Activated CD8-positive, alpha-beta memory T cell treated with anti-CD3 and anti-CD28 coated beads, Interleukin-2, amount 50 U/mL, for 1 hour (primary cell): Measurements from ENCODE around the gene ADARB1.
A peak's percentile ranks its signal among the peaks of the same experiment; 100 is the strongest.
"Not testable (repeated sequence)": the region's sequence is repeated elsewhere in the genome, so short reads cannot be mapped to it uniquely, and the experiment has no call there.

Experiments used
- DNase-seq: peaks from one replicate; pipeline ENCODE4 v3.0.0-alpha.2; 2020; ENCODE audit errors: extremely low read depth

Gene ADARB1

GRCh38 chr21:45134279-45135076 is 60.1 kb downstream of the ADARB1 start:
- no peak for DNase-seq

GRCh38 chr21:45135122-45135521 is 60.7 kb downstream of the ADARB1 start:
- DNase-seq, result no peak

GRCh38 chr21:45135868-45136267 is 61.5 kb downstream of the ADARB1 start:
- DNase-seq, result no peak

GRCh38 chr21:45136500-45136899 is 62.1 kb downstream of the ADARB1 start:
- no peak for DNase-seq

DNA sequence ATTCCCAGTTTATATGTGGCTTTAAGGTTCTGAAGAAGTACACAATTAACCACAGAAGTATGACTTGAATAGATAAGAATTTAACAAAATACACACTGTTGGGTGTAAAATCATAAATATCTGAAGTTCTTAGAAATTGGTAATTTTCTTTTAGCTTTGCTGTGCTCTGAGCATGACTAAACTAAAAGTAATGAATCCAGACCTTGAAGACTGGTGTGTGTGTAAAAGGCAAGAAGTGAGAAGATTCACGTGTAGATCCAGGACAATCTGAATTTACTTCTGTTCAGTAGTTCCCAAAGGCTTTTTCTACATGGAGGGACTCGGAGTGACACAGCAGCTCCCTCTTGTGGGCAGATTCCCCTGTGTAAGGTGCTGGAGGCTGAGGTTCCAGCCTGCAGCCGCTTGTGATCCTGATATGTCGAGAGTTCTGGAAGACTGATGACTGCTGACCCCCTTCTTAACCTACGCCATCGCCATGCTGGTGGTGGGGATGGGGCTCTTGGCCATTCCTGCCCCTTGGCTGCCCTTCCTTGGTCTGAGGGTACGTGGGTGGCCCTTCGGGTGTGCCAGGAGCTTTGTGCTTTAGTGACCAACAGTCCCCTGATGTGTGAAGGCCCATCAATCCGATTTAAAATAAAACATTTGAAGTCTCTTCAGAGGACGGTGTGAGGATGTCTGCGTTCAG is 62.7 kb downstream of the ADARB1 start:
- DNase-seq, result no peak

GRCh38 chr21:45137612-45137937 is 63.2 kb downstream of the ADARB1 start:
- no peak for DNase-seq

- DNase-seq, result peak; percentile 43
Measured at GRCh38 chr21:45138199-45139002, 64.0 kb downstream of the ADARB1 start.

DNA sequence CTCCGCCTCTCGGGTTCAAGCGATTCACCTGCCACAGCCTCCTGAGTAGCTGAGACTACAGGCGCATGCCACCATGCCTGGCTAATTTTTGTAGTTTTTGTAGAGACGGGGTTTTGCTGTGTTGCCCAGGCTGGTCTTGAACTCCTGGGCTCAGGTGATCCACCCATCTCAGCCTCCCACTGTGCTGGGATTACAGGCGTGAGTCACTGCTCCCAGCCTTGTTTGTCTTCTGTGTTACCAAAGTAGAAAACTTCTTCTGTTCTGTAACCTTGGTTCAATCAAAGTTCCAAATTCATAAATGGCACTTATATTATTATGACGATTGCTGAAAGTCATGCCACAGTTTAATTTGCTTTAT is 64.6 kb downstream of the ADARB1 start:
- not testable (repeated sequence) for DNase-seq

DNA sequence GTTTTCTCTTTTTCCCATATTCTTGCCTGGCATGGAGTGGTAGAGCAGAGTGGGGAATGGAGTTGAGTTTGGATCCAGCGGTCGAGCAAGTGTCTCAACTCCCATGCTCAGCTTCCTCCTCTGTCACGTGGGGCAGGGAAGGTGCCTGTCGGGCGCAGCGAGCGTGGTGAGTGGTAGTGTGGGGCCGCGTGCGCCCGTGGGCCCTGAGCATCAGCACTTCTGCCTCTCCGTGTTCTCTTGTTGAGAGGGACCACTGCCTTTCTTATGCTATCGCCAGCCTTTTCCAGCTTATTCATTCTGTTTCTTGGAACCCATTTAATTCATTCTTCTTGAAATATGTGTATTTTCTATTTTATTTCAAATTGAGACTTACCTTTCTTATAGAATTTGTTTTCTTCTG is 65.1 kb downstream of the ADARB1 start:
- no peak for DNase-seq

- no peak for DNase-seq
Measured at GRCh38 chr21:45140346-45140940, 66.1 kb downstream of the ADARB1 start.

DNA sequence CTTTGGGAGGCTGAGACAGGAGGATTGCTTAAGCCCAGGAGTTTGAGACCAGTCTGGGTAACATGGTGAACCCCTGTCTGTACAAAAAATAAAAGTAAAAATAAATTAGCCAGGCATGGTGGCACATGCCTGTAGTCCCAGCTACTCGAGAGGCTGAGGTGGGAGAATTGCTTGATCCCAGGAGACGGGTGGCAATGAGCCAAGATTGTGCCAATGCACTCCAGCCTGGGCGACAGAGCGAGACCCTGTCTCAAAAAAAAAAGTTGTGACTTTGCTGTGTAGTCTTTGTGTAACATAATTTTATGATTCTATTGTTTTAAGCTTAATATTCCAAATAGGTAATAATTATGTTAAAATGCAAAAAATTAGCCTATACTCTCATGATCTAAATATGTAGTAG is 66.6 kb downstream of the ADARB1 start:
- DNase-seq, result not testable (repeated sequence)

DNA sequence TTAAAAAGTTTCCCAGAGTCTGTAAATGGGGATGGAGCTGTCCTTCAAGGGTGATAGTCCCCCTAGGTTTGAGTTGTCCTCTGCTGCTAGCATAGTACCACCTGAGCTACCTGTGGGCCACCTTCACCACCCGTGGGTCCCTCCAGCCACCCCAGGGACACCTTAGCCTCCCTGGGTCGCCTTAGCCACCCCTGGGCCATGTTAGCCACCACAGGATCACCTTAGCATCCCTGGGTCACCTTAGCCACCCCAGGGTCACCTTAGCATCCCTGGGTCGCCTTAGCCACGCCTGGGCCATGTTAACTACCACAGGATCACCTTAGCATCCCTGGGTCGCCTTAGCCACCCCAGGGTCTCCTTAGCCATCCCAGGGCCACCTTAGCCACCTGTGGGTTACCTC is 67.1 kb downstream of the ADARB1 start:
- DNase-seq, result no peak

DNA sequence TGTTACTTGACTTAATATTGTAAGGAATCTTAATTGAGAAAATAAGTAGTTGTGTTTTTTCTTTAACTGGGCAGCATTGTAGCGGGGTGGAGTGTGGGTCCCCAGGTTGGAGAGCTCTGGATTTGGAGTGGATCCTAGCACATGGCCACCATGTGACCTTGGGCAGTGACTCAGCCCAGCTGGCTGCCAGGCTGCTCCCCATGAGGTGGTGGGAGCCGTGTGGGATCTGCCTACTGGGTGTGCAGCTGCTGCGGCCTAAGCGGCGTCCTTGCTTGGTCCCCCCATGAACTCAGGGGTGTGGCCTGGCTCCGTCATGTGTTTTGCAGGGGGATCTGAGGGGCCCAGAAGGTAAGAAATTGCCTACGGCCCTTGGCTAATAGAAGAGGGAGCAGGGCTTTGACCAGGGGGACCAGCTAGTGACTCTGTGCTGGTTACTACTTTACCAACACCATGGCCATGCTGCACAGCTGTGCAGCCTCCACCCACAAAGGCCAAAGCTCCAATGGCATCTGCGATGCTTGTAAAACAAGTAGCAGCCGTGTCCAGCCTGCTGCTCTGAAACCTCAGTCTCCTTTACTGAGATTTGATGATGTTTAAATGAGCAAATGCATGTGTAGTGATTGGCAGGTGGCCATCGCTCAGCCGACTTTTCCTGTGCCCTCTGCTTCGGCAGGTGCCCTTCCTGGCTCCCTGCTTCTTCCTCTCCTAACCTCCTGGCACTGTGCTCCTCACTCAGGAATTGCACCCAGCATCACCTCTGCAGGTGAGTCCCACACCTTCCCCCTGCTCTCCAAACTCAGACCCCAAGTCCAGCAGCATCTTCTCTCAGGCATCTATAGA is 68.3 kb downstream of the ADARB1 start:
- DNase-seq, result no peak

- no peak for DNase-seq
Measured at GRCh38 chr21:45143855-45144254, 69.5 kb downstream of the ADARB1 start.

DNA sequence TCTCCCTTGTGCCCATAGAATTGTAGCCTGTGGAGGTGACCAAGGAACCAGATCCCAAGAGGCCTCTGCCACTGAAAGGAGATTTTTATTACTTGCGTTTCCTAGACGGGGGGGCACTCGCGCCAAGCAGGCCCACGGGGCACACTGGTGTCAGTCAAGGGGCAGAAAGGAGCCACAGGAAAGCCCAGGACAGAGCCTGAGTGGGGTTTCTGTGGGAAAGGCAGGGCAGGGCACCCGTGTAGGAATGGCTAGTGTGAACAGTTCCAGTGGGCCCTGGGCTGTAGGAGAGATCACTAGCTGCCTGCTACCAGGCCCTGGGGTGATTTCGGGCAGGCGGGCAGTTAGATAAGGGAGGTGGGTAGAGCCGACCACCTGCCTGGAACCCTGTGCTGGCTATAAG is 70.8 kb downstream of the ADARB1 start:
- DNase-seq, result no peak

- DNase-seq, result not testable (repeated sequence)
Measured at GRCh38 chr21:45145846-45146245, 71.5 kb downstream of the ADARB1 start.

DNA sequence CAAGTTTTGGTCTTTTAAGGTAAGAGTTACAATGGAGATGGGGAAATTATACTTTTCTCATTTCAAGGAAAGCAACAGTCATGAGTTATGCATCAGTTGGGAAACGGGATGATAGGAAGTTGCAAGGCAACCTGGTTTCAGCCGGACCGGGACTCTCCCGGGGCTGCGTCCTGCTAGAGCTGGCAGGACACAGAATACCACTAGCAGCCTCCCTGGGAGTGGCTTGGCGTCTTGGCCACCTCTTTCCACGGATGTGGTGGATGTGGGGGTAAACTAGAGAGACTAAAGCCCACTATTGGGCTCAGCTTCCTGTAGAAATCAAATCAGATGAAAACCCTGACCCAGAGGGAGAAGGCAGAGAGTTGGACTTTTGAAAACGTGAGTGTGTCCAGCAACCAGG is 71.9 kb downstream of the ADARB1 start:
- no peak for DNase-seq

DNA sequence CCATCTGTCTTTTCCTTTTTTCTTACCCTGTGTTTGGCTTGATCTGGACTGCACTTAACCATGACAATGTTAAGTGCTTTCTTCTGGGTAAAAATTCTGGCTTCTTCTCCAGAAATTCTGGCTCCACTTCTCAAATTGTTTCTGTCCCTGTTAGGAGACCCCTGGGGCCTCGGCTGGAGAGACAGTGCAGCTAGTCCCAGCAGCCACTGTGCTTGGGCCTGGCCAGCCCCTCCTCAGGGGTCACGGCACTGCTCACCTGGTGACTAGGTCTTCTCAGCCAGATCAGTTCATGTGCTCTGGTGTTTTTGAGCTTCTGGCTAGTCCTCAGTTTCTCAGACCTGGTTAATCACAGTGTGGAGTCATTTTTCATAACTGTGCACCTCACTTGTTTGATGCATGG is 72.4 kb downstream of the ADARB1 start:
- no peak for DNase-seq

DNA sequence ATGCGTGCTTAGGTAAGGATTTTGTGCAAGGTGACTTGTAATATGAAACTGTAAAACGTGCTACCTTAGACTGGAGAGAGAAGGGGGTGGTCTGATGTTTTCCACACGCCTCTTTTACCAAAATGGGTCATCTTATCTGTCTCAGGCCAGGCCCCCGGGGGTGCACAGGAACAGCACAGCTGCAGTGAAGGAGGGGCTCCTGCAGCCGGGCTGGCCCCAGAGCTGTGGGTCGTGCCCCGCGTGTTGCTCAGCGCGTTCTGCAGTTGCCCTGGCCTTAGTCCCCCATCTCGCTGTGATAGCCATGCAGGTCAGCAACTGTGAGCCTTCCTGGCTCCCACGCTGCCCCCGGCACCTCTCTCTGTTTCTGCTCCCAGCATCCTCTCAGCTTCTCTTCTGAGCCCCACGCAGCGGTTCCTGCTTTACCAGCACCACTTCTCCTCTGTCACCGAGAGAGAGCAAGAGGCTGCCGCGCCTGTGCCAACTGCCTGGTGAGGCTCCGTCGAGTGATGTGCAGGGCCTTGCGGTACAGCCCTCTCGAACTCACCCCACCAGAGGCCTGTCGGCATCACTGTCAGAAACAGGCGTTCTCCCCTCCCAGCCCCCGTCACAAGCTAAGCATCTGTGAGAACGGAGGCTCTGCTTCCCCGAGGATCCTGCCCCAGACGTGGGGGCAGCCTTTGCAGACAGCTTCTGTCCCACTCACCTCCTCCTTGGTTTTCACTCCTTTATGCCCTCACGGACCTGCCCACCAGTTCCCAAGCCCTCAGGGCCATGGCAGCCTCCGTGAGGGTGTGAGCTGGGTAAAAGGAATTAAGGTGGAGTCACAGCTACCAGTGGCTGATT is 73.3 kb downstream of the ADARB1 start:
- DNase-seq, result no peak

- DNase-seq, result no peak
Measured at GRCh38 chr21:45148316-45148990, 74.1 kb downstream of the ADARB1 start.
